ENCODE data around the gene DCDC1. TPM values are rescaled to one million over a fixed set of nuclear protein-coding genes. Genes with fewer than 3 reads are reported as not detected.

Gene DCDC1
- total and polyA plus RNA-seq, 2 donors (not counting 1 experiment from before 2014, with no cell fraction given) = 0.05 to 0.17 TPM

DNA sequence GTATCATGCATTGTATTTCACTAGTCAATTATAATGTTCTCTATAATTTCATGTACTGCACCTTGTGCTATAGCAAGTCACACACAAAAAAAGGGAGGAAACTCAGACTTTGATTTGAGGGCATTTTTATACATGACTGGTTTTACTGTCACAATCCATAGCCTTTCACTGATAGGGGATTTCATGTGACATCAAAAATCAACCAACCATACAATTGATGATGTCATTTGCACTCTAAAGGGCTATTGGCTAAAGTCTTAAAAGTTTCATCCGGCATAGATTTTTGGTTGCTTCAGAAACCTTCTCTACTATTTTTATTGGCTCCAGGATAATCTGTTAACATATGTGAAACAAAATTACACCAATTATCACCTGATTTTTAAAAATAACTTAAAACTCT is 237.8 kb downstream of the DCDC1 start:
- Histone ChIP-seq H3K4me2 (ENCODE audit: extremely low read depth, insufficient read depth, low read length) (no peak overlapping the region), H3K27ac (ENCODE audit: insufficient read depth, low read length) (no peak overlapping the region), H4K20me1 (ENCODE audit: control insufficient read depth, extremely low read depth, insufficient read depth, low read length) (no peaks in the 10 kb centered on the region), H3K36me3 (ENCODE audit: control insufficient read depth, insufficient read depth, low read length) (no peaks in the 10 kb centered on the region), H3K9me3 (ENCODE audit: control insufficient read depth, insufficient read depth, low read depth, low read length) (no peaks in the 10 kb centered on the region), H2AFZ (ENCODE audit: low read length) (no peak overlapping the region), H3K4me1 (ENCODE audit: control insufficient read depth, extremely low read depth, insufficient read depth, low read length) (no peaks in the 10 kb centered on the region), H3K9ac (ENCODE audit: insufficient read depth, low read length) (no peak overlapping the region), H3K4me3 (replicated peaks in 1 of 4; ENCODE audit: control extremely low read depth in 1 of 4, insufficient read depth in 1 of 4, low read depth in 3 of 4, low read length in 4 of 4) (no peak overlapping the region), H3K27me3 (ENCODE audit: control insufficient read depth, insufficient read depth, low read length) (no peaks in the 10 kb centered on the region), H3K79me2 (ENCODE audit: control insufficient read depth, insufficient read depth, low read length) (no peaks in the 10 kb centered on the region)
- TF ChIP-seq EZH2 (IDR thresholded peaks at IDR 0.05; ENCODE audit: low read length, missing control alignments) = no peak
- TF ChIP-seq, protein P1, sequence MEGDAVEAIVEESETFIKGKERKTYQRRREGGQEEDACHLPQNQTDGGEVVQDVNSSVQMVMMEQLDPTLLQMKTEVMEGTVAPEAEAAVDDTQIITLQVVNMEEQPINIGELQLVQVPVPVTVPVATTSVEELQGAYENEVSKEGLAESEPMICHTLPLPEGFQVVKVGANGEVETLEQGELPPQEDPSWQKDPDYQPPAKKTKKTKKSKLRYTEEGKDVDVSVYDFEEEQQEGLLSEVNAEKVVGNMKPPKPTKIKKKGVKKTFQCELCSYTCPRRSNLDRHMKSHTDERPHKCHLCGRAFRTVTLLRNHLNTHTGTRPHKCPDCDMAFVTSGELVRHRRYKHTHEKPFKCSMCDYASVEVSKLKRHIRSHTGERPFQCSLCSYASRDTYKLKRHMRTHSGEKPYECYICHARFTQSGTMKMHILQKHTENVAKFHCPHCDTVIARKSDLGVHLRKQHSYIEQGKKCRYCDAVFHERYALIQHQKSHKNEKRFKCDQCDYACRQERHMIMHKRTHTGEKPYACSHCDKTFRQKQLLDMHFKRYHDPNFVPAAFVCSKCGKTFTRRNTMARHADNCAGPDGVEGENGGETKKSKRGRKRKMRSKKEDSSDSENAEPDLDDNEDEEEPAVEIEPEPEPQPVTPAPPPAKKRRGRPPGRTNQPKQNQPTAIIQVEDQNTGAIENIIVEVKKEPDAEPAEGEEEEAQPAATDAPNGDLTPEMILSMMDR (conservative IDR thresholded peaks at IDR 0.05 in 1 of 2, IDR thresholded peaks at IDR 0.05 in 1 of 2; ENCODE audit: low read depth in 1 of 2, low read length in 2 of 2) = no peak
- DNase-seq (ENCODE audit: low read depth in 2 of 2) = no peak

DNA sequence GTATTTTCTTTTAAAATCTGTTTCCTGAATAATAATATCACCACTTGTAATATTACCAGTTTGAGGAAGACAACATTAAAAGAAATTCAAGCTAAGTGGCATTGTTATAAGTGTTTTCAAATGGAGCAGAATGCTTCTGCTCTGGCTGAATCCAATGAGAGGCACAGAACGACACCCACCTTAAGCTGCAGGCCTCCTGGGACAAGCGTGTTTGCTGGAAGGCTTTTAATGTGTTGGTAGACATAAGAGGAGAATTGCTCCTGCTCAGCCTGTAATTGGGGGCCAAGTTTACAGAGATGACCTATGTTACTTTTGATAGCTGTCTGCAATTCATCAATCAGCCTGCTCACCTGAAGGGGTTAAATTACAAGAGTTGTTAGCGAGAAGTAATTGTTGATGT is 242.2 kb downstream of the DCDC1 start:
- Histone ChIP-seq H2AFZ (ENCODE audit: low read length) (no peak overlapping the region), H3K36me3 (ENCODE audit: control insufficient read depth, insufficient read depth, low read length) (no peaks in the 10 kb centered on the region), H3K27me3 (ENCODE audit: control insufficient read depth, insufficient read depth, low read length) (no peaks in the 10 kb centered on the region), H3K4me3 (replicated peaks in 1 of 4; ENCODE audit: control extremely low read depth in 1 of 4, insufficient read depth in 1 of 4, low read depth in 3 of 4, low read length in 4 of 4) (no peak overlapping the region), H3K9me3 (ENCODE audit: control insufficient read depth, insufficient read depth, low read depth, low read length) (no peaks in the 10 kb centered on the region), H3K27ac (ENCODE audit: insufficient read depth, low read length) (no peak overlapping the region), H3K4me1 (ENCODE audit: control insufficient read depth, extremely low read depth, insufficient read depth, low read length) (no peaks in the 10 kb centered on the region), H3K9ac (ENCODE audit: insufficient read depth, low read length) (no peak overlapping the region), H3K4me2 (ENCODE audit: extremely low read depth, insufficient read depth, low read length) (no peak overlapping the region), H4K20me1 (ENCODE audit: control insufficient read depth, extremely low read depth, insufficient read depth, low read length) (no peaks in the 10 kb centered on the region), H3K79me2 (ENCODE audit: control insufficient read depth, insufficient read depth, low read length) (no peaks in the 10 kb centered on the region)
- TF ChIP-seq, protein P1 (conservative IDR thresholded peaks at IDR 0.05 in 1 of 2, IDR thresholded peaks at IDR 0.05 in 1 of 2; ENCODE audit: low read depth in 1 of 2, low read length in 2 of 2) = no peak
- TF ChIP-seq EZH2 (IDR thresholded peaks at IDR 0.05; ENCODE audit: low read length, missing control alignments) = no peak
- no peak for DNase-seq (ENCODE audit: low read depth in 2 of 2)

DNA sequence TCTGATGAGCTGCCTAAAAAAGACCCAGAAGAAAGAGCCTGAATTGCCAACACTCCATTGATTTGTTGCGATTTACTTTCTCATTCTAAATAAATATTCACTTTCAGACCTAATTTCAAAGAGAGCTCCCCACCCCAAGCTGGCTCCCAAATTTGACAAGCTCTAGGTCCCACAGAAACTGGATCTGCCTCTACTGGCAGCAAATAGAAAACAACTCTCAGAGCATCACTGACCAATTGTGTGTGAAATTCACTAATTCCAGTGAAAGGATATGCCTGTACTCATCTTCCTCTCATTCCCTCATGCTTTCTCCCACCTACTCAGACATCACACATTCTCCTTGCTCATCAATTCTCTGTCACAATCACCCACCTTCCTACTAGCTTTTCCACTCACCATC is 249.1 kb downstream of the DCDC1 start:
- no peak overlapping the region for H3K4me3 ChIP-seq (replicated peaks in 1 of 4; ENCODE audit: control extremely low read depth in 1 of 4, insufficient read depth in 1 of 4, low read depth in 3 of 4, low read length in 4 of 4)
- TF ChIP-seq, protein P1 (conservative IDR thresholded peaks at IDR 0.05 in 1 of 2, IDR thresholded peaks at IDR 0.05 in 1 of 2; ENCODE audit: low read depth in 1 of 2, low read length in 2 of 2) = no peak
- TF ChIP-seq EZH2 (IDR thresholded peaks at IDR 0.05; ENCODE audit: low read length, missing control alignments) = no peak
- no peaks in the 10 kb centered on the region for H3K9me3 ChIP-seq (ENCODE audit: control insufficient read depth, insufficient read depth, low read depth, low read length)
- H3K27me3 ChIP-seq (ENCODE audit: control insufficient read depth, insufficient read depth, low read length) = no peaks in the 10 kb centered on the region
- H3K9ac ChIP-seq (ENCODE audit: insufficient read depth, low read length) = no peak overlapping the region
- no peak overlapping the region for H2AFZ ChIP-seq (ENCODE audit: low read length)
- no peak overlapping the region for H3K27ac ChIP-seq (ENCODE audit: insufficient read depth, low read length)
- H3K36me3 ChIP-seq (ENCODE audit: control insufficient read depth, insufficient read depth, low read length) = no peaks in the 10 kb centered on the region
- no peaks in the 10 kb centered on the region for H3K79me2 ChIP-seq (ENCODE audit: control insufficient read depth, insufficient read depth, low read length)
- no peak for DNase-seq (ENCODE audit: low read depth in 2 of 2)
- no peaks in the 10 kb centered on the region for H3K4me1 ChIP-seq (ENCODE audit: control insufficient read depth, extremely low read depth, insufficient read depth, low read length)
- H4K20me1 ChIP-seq (ENCODE audit: control insufficient read depth, extremely low read depth, insufficient read depth, low read length) = no peaks in the 10 kb centered on the region
- H3K4me2 ChIP-seq (ENCODE audit: extremely low read depth, insufficient read depth, low read length) = no peak overlapping the region
